HK-2 (cell line): ENCODE measurements around the gene MCF2L2.
A peak's percentile ranks its signal among the peaks of the same experiment; 100 is the strongest.
"Not testable (repeated sequence)": the region's sequence is repeated elsewhere in the genome, so short reads cannot be mapped to it uniquely, and the experiment has no call there.

Experiments used
- DNase-seq: peaks from one replicate; pipeline ENCODE4 v3.0.0-alpha.2; 2018; ENCODE audit not compliant: unreplicated experiment

MCF2L2 gene

DNA sequence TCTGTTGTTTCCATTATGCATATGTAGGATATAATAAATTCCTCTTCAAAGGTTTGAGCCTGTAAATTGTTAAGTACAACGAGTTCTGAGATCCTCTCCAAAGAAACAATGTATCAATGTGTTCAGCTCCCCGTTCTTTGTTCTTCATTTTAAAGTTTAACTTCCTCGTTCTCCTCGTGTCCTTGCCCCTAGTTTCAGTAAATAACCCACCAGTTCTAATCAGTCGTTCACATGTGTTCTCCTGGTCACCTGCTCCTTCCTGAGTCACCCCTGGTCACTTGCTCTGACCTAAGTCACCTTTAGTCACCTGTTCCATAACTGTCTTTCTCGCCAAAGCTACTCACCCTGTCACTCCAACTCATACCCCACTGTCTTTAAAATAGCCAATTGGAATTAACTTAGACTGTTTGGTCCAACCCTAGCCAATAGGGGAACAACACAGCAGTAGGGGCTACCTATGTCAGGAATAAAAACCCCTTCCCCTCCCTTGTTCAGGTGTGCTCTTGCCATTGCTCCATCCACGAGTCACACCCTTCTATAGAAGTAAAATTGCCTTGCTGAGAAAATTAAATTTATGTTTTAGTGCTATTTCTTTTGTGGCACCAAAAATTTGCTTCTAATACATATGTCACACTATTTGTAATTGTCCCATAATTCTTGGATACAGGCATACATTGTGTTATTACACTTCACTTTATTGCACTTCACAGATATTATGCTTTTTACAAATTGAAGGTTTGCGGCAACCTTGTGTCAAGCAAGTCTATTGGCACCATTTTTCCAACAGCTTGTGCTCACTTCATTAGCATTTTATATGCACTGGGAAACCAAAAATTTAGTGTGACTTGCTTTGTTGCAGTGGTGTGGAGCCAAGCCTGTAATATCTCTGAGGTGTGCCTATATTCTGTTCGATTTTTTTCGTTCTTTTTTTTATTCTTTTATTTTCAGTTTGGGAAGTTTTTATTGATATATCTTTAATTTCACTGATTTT, 15.3 kb upstream of the MCF2L2 start:
- DNase-seq, result no peak

DNA sequence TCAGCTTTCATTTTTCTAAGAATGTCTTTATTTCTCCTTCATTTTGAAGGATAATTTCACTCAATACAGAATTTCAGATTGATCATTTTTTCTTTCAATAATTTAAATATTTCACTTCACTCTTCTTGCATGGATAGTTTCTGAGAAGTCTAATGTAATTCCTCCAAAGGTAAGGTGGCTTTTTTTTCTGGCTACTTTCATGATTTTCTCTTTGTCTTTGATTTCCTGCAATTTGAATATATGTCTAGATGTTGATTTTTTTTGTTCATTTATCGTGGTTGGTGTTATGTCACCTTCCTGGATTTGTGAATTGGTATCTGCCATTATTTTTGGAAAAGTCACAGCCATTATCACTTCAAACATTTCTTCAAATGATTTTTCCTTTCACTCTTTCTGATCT, 14.6 kb upstream of the MCF2L2 start:
- no peak for DNase-seq

DNA sequence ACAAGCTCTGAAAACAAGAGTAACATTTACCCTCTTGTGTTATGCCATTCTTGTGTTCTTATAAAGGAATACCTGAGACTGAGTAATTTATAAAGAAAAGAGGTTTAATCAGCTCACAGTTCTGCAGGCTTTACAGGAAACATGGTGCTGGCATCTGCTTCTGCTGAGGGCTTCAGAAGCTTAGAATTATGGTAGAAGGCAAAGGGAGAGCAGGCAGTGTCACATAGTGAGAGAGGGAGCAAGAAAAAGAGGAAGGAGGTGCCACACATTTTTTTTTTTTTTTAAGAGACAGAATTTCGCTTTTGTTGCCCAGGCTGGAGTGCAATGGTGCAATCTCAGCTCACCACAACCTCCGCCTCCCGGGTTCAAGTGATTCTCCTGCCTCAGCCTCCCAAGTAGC, 12.1 kb upstream of the MCF2L2 start:
- DNase-seq, result not testable (repeated sequence)

DNA sequence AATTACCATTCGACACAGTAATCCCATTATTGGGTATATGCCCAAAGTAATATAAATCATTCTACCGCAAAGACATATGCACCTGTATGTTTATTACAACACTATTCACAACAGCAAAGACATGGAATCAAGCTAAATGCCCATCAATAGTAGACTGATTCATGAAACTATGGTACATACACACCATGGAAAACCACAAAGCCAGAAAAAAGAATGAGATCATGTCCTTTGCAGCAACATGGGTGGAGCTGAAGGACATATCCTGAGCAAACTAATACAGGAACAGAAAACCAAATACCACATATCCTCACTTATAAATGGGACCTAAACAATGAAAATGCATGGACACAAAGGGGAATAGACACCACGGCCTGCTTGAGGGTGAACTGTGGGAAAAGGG, 11.1 kb upstream of the MCF2L2 start:
- no peak for DNase-seq

DNA sequence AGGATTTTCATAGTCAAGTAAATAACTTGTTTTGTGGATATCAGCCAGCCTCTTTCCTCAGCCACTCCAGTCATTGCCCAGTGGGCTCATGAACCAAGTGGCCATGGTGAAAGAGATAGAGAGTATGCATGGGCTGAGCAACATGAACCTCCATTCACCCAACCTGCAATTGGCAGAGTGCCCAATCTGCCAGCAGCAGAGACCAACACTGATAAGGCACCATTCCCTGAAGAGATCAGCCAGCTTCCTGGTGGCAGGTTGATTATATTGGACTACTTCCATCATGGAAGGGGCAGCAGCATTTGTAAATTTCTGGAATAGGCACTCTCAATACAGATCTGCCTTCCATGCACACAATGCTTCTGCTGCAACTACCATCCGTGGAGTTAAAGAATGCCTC, 10.3 kb upstream of the MCF2L2 start:
- no peak for DNase-seq

DNA sequence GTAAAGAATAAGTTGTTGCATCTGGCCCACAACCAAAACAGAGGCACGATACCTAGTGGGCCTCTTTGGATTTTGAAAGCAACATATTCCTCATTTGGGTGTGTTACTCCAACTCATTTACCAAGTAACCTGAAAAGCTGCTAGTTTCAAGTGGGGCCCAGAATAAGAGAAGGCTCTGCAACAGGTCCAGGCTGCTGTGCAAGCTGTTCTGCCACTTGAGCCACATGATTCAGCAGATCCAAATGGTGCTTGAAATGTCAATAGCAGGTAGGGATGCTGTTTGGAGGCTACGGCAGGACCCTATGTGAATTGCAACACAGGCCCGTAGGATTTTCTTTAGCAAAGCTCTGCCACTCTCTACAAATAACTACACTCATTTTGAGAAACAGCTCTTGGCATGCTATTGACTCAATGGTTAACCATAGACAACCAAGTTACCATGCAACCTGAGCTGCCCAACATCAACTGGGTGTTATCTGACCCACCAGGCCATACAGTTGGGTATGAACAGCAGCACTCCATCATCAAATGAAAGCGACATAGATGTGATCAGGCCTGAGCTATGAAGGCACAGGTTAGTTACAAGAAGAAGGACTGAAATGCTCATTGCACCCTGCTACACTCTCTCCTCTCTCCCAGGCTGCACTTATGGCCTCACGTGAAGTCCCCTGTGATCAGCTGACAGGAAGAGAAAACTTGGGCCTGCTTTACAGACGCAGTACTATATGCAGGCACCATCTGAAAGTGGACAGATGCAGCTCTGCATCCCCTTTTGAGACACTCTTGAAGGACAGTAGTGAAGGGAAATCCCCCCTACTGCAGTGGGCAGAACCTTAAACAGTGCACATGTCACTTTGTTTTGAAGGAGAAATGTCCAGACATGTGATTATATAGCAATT, 9.5 kb upstream of the MCF2L2 start:
- no peak for DNase-seq

DNA sequence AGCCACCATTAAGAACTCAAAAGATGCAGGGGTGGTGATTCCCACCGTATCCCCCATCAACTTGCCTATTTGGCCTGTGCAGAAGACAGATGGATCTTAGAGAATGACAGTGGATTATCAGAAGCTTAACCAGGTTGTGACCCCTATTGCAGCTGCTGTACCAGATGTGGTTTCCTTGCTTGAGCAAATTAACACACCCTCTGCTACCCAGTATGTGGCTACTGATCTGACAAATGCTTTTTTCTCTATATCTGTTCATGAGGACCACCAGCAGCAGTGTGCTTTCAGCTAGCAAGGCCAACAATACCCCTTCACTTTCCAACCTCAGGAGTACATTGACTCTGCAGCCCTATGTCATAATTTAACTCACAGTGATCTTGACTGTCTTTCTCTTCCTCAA, 8.6 kb upstream of the MCF2L2 start:
- DNase-seq, result no peak

DNA sequence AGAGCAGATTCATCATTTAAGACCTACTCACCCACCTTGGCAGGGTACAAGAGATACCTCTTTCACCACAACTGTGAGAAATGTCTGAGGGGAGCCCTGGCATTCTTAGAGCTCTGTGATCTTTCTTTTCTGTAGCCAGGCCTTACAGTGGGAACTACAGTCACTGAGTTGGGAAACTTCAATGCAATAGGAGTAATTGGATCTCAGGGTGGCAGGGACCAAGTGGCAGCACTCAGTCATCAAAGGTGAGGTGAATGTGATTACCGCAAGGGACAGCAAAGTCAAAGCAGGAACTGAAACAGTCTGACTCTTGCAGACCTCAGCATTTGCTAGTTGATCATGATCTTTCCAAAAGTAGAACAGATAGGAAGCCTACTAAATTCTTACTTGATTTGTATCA, 7.2 kb upstream of the MCF2L2 start:
- no peak for DNase-seq

DNA sequence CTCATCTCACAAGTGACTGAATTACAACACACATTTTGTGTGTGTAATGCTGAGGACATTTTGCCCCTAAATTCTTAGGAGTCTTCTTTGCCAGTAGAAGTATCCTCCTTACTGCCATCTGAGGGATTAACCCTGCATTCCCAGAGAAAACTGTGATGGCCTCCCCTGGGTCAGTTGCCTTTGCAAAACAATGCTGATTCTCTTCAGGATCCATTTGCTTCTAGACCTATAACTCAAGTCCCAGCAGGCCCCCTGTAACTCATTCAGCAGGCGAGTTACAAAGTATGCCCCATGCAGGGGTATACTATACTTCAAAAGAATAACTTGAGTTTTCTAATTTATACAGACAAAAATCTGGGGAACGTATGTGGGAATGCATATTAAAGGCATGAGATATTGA, 6.6 kb upstream of the MCF2L2 start:
- DNase-seq, result no peak

DNA sequence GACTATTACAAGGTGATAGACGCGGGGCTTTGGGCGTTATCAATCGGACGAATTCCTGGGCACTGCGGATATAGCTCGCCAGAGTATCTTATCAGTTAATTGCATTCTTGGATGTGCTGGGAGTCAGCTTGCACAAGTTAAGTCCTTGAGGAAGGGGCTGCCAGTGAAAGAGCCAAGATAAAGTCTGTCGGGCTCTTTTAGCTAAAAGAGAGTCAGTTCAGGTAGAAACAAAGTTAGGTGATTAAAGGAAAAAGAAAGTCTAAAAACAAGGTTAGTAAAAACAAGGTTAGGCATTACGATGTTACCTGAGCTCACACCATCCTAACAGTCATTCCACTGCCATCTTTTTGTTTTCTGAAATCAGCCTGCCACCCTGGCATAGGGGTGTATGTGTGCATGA, 6.1 kb upstream of the MCF2L2 start:
- DNase-seq, result no peak

DNA sequence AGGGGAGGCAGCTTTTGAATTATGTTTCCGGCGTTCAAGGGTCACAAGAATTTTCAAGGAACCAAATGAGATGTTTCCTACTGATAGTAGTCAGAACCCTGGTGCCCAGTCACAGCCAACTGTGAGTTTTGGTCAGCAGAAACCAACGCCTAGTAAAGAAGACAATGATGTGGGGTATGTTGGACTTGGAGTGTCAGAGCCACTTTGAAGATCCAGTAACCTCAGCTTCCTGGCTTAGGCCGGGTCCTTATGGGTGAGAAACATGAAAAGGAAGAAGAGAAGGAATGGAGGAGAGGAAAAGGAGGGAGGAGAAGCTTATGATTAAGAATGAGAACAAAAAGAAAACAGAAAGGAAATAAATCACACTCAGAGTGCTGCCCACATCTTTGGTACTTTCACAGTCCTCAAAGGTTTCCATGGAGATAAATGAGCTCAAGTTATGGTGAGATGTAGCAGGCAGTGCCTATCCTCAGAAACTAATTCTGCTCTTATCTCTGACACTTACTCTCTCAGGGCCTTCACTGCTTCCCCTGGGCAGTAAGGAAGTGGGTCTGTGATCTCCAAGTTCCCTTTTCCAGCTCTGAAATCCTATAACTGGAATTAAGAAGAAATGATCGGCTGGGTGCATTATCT, 2.0 kb upstream of the MCF2L2 start:
- DNase-seq, result no peak

DNA sequence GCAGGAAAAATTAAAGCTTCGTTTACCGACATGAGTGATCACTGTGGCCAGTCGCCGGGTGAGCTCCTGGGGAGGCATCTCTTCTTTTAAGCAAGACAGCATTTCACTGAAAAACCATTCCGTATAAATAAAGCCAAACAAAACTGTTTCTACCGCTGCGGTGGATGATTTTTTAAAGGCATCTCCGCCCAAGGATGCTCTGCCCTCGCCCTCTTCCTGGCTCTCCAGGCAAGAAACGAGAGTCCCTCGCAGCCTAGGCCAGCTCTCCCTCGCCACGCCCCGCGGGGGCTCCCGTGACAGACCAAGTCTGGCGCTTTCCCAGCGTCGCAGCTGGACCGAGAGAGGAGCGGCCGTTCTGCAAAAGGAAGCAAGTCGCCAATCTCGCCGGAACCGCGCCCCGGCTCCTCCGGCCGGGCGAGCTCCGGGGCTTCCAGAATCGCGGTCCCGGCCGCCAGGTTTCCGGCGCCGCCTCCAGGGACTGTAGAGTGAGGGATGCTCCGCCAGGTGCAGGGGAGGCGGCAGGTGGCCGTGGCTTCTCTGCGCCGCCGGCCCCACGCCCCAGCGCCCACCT, 458 bp downstream of the MCF2L2 start:
- peak; percentile 38 for DNase-seq

DNA sequence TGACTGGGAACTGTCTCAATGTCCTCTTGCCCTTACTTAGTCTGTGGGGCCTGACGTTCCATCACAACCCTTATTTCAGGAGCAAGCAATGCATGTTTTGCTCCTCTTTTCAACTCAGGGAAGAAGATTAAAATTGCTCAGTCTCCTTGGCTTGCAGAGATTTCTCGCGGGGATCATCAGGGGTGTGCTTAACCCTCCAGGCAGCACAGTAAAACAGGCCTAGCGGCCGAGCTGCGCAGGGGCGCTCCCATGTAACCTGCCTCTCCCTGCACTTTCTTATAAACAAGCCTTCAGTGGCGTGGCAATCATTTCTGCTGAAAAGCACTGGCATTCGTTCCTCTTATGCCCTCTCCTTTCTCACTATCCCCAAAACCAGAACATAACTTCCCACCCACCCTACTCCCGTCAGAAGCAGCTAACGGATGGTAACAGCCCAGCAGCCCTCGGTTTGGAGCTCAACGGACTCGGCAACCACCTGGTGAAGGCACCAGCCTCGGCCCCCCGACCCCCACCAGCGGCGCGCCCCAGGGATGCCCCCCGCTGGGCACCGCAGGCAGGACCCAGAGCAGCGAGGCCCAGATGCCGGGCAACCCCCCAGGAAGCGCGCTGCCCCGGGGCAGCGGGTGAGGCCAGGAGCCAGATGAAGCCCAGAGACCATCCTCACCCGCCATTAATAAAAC, 1.1 kb downstream of the MCF2L2 start:
- no peak for DNase-seq

DNA sequence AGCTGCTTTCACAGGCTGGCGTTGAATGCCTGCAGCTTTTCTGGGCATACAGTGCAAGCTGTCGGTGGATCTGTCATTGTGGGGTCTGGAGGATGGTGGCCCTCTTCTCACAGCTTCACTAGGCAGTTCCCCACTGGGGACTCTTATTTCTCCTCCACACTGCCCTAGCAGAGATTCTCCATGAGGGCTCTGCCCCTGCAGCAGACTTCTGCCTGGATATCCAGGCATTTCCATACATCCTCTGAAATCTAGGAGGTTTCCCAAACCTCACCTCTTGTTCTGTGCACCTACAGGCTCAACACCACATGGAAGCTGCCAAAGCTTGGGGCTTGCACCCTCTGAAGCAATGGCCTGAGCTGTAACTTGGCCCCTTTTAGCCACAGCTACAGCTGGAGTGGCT, 9.6 kb downstream of the MCF2L2 start:
- DNase-seq, result not testable (repeated sequence)

DNA sequence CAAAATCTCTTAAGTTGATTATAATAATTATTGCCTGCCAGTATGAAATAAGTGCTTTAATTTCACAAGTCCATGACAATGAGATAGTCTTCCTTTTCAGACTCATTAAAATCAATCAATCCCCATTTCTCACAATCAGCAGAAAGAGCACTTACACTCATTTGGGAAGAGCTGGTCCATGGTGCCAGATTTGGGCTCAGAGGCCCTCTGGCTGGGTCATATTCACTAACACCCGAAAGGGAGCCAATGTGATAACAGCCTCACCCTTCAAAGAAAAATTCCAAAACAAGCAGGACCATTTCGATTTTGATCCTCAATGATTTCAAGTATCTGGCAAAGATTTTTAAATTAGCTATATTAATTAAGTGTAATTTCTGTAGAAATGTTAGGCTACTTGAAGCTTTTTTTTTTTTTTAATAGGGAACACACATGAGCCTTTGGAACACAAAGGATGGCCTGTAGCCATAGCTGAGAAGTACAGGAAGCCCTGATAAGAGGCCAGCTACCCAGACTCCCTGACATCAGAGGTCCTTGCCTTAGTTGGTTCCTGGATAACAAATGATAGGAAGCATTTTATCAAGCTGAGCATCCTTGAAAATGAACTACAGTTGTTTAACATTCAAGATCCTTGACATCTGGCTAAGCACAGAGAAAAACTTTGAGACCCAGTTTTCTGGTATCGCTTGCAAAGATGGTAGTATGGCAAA, 17.1 kb downstream of the MCF2L2 start:
- no peak for DNase-seq

DNA sequence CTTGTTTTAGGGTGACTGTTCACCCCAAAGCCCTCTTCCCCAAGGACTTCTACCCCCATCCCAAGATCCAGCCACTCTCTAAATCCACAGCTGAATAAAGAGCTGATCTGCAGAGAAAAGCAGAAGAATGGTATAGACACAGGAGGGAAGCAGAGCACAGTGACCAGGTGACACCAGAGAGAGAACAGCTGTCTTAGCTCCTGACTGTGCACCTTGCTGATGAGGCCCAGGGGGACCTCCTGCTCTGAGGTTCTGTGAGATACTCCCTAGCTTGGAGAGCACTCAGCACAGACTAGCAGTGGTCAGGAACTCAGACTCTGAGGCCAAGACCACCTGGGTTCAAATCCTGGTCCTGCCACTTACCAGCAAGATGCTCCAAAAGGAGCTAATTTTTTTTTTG, 17.7 kb downstream of the MCF2L2 start:
- DNase-seq, result no peak

DNA sequence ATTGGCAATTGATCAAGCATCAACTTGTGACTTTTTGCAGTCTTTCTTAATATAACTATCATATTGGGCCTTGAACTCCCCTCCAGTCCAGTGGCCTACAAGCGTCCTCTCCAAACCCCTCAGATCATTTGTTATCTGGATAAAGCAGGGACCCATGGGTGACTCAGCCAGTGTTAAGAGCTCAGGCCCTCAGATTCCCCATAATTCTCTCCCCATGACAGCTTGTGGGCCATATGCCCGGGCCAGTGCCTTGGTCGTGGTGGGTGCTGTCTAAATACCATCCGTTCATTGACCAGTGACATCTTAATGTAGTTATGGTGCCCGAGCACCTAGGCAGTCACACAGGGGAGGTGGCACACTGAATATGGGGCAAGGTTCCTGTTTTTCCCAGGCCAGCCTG, 18.1 kb downstream of the MCF2L2 start:
- DNase-seq, result no peak

DNA sequence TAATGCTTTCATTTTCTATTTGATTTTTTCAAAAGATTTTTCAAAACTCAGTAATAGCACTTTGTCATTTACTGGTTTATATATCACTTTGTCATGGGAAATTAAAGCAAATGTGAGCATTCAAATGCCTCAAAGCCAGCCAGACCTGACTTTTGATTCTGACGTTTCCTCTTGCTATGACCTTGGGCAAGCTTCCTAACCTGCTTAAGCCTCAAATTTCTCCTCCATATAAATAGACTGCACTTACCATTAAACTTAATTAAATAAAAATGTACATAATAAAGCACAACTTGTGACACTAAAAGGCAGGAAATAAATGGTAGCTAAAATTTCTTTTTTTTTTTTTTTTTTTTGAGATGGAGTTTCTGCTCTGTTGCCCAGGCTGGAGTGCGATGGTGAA, 19.2 kb downstream of the MCF2L2 start:
- DNase-seq, result no peak

DNA sequence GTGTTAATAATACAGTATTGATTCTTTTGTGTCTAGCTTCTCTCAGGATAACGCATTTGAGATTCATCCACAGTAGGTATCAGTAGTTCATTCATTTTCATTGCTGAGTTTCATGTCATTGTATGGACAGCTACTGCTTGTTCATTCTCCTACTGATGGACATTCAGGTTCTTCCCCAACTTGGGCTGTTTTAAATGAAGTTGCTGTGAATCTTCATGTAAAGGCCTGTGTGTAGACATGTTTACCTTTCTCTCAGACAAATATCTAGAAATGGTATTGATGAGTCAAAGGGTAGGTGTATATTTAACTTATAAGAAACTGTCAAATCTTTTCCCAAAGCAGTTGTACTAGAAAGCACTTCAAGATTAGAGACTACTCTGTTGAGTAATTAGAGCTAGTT, 26.7 kb downstream of the MCF2L2 start:
- DNase-seq, result no peak

DNA sequence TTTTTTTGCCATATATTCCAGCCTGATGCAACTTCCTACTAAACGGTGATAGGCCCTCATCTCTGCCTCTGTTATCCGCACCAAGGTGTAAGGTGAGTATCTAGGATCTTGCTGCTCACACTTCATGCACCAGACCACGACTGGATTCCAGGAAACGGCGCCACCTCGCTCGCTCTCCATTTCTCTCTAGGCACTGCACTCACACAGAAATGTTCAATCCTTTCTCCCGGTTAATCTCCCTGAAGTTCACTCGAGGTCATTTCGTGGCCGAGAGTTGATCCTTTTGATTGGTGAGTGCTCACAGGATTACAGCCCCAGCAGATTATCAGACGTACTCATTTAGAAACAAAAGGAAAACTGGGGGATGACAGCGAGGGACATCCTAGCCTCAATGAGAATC, 28.1 kb downstream of the MCF2L2 start:
- DNase-seq, result no peak
